GM13977 (cell line): ENCODE data around the gene BPI.
"Not testable (repeated sequence)": the region's sequence is repeated elsewhere in the genome, so short reads cannot be mapped to it uniquely, and the experiment has no call there.

Source experiments
- DNase-seq: peaks from one replicate; pipeline ENCODE4 v3.0.0; 2012; ENCODE audit warnings: low spot score
- CTCF ChIP-seq: IDR thresholded peaks from 2 replicates; pipeline ENCODE4 v1.5.1; 2012; ENCODE audit warnings: mild to moderate bottlenecking, control low read depth; ENCODE audit not compliant: insufficient read depth; ENCODE audit errors: extremely low read depth, missing control alignments
- in situ Hi-C: fragments of 300-500 bp; cut with MboI; formaldehyde crosslinking; loops from one replicate; pipeline ENCODE4 v1.12.0; 2022; ENCODE audit warnings: low sequenced_read_pairs, low pct_unique_long_range_greater_than_20kb, mixed read lengths, inconsistent platforms; ENCODE audit not compliant: unreplicated experiment

Gene BPI

DNA sequence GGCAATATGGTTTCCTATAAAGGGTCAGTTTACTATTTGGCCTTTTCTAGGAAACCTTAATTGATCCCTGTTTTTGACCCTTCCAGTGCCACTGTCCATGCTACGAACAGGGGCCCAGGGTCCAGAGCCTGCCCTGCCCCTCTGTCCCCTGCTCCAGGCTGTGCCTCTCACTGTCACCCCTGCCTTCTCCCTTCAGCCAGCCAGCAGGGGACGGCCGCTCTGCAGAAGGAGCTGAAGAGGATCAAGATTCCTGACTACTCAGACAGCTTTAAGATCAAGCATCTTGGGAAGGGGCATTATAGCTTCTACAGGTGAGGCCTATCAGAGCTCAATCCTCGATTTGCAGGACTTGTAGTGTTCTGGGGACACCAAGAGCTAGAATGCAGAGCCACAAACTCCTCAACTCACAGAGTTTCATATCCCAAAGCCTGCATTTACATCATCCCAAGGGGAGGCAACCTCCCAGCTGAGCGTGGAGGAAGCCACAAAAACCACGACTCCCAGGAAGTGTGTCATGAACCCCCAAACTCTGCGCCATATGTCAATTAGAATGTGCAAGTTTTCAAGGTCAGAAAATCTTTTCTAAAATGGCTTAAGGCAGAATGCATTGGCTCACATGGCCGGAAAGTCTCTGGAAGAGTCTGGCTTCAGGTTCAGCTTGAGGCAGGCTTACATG lies 3.6 kb downstream of the BPI start:
- TF ChIP-seq CTCF: no peak
- in situ Hi-C loops: no loop called here
- no peak for DNase-seq

DNA sequence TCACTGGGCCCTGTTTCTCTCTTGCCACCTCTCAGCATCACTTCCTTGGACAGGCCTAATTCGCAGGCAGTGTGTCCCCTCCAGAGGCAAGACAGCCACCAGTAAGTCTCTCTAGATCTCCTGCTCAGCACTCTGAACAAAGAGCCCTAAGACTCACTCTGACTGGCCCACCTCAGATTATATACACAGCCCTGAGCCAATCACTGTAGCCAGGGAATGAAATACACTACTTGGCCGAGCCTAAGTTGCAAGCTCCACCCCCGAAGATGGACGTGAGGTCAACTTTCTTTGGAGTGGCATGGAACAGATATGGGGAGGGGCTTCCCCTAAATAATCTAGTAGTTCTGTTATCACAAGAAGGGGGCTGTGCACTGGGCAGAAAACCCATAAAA lies 4.1 kb downstream of the BPI start:
- DNase-seq: no peak
- TF ChIP-seq CTCF: no peak
- in situ Hi-C loops: no loop called here

DNA sequence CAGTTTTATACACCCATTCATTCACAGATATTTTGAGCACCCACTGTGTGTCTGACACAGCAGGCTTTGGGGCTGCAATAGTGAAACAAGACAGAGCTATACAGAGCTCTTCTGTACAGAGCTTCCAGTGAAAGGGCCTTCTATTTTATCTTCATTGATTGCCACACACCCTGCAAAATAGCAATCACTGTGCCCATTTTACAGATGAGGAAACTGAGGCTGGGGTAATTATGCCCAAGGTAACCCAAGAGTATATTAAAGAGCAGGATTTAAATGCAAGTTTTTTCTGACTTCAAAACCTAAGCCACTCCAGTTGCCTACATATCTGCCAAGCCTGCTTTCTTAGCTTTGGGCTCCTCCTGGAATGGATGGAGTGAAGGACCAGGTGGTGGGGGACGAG lies 4.5 kb downstream of the BPI start:
- no peak for DNase-seq
- TF ChIP-seq CTCF: no peak
- in situ Hi-C loops: no loop called here

DNA sequence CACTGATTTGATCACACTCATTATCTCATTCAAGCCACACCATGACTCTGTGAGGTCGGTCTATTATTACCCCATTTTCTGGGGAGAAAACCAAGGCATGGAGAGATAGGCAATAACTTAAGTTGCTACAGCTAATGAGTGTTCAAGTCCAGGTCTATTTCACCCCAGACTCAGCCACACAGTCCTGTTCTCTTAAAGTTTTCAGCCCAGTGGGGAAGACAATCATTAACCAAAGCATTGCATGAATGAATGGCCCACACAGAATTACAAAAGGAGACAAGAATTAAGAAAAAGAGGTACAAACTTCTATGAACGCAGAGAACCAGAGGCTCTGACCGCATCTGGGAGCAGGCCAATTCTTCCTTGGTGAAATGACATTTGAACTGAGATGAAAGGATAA lies 7.1 kb downstream of the BPI start:
- in situ Hi-C loops: no loop called here
- DNase-seq: no peak
- no peak for TF ChIP-seq CTCF

- no peak for TF ChIP-seq CTCF
- no peak for DNase-seq
- in situ Hi-C loops: no loop called here
Observed at GRCh38 chr20:38311491-38311890, 7.5 kb downstream of the BPI start.

DNA sequence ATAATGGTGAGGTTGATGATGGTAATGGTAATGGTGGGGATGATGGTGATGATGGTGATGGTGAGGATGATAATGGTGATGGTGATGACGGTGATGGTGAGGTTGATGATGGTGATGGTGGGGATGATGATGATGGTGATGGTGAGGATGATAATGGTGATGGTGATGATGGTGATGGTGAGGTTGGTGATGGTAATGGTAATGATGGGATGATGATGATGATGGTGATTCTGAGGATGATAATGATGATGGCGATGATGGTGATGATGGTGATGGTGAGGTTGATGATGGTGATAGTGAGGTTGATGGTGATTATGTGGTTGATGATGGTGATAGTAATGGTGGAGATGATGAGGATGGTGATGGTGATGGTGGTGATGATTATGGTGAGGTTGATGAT lies 9.7 kb downstream of the BPI start:
- DNase-seq: no peak
- TF ChIP-seq CTCF: no peak
- in situ Hi-C loops: no loop called here

DNA sequence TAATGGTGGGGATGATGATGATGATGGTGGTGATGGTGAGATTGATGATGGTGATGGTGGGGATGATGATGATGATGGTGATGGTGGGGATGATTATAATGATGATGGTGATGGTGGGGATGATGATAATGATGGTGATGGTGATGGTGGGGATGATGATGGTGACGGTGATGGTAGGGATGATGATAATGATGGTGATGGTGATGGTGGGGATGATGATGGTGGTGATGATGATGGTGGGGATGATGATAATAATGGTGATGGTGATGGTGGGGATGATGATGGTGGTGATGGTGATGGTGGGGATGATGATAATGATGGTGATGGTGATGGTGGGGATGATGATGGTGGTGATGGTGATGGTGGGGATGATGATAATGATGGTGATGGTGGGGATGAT lies 10.4 kb downstream of the BPI start:
- DNase-seq, in situ Hi-C loops: not testable (repeated sequence)
